KG1 (cell line): ENCODE data around the gene LMNTD1.
"Not testable (repeated sequence)": the region's sequence is repeated elsewhere in the genome, so short reads cannot be mapped to it uniquely, and the experiment has no call there.

Experiments used
- DNase-seq: peaks from one replicate; lab custom pipeline; 2025; lab: John Stamatoyannopoulos, UW

The LMNTD1 gene

GRCh38 chr12:25553098-25553497 lies at the start of gene LMNTD1:
Gene LMNTD1, minus strand, starts transcription at chr12:25553283. Its CDS starts 324 bp downstream, at chr12:25552959.
- no peak for DNase-seq

GRCh38 chr12:25598956-25599355 lies 45.9 kb upstream of the LMNTD1 start:
- no peak for DNase-seq

GRCh38 chr12:25595496-25595895 lies 42.4 kb upstream of the LMNTD1 start:
- not testable (repeated sequence) for DNase-seq

GRCh38 chr12:25594376-25594775 lies 41.3 kb upstream of the LMNTD1 start:
- DNase-seq, result no peak

- DNase-seq, result no peak
Observed at GRCh38 chr12:25592725-25593495, 39.8 kb upstream of the LMNTD1 start.

- DNase-seq, result no peak
Observed at GRCh38 chr12:25591144-25591543, 38.1 kb upstream of the LMNTD1 start.

- peak; percentile 31 for DNase-seq
Observed at GRCh38 chr12:25590011-25590721, 37.1 kb upstream of the LMNTD1 start.

GRCh38 chr12:25587346-25587745 lies 34.3 kb upstream of the LMNTD1 start:
- DNase-seq, result no peak

- no peak for DNase-seq
Observed at GRCh38 chr12:25585662-25586061, 32.6 kb upstream of the LMNTD1 start.

GRCh38 chr12:25585021-25585523 lies 32.0 kb upstream of the LMNTD1 start:
- no peak for DNase-seq

- no peak for DNase-seq
Observed at GRCh38 chr12:25584596-25584995, 31.5 kb upstream of the LMNTD1 start.

GRCh38 chr12:25583545-25583944 lies 30.5 kb upstream of the LMNTD1 start:
- DNase-seq, result no peak

- DNase-seq, result no peak
Observed at GRCh38 chr12:25581067-25581466, 28.0 kb upstream of the LMNTD1 start.

GRCh38 chr12:25578411-25579143 lies 25.5 kb upstream of the LMNTD1 start:
- DNase-seq, result no peak

GRCh38 chr12:25574761-25575160 lies 21.7 kb upstream of the LMNTD1 start:
- DNase-seq, result no peak

GRCh38 chr12:25573346-25573745 lies 20.3 kb upstream of the LMNTD1 start:
- no peak for DNase-seq

GRCh38 chr12:25570418-25570817 lies 17.3 kb upstream of the LMNTD1 start:
- DNase-seq, result no peak

GRCh38 chr12:25566202-25566949 lies 13.3 kb upstream of the LMNTD1 start:
- DNase-seq, result no peak

- no peak for DNase-seq
Observed at GRCh38 chr12:25558586-25558985, 5.5 kb upstream of the LMNTD1 start.

- DNase-seq, result peak; percentile 4
Observed at GRCh38 chr12:25557830-25558436, 4.8 kb upstream of the LMNTD1 start.

GRCh38 chr12:25556153-25556552 lies 3.1 kb upstream of the LMNTD1 start:
- no peak for DNase-seq
